Cardiac fibroblast (primary cell): ENCODE data around the gene FRAT2.

Experiments
- DNase-seq, 2 donors: peaks; one replicate each; pipeline versions ENCODE4 v3.0.0 to v3.0.0-alpha.2; 2010; ENCODE audit warnings: low read depth in 2 of 2
- H3K4me3 ChIP-seq, 2 donors: replicated peaks in 1 of 2; 1 replicate in 1 of 2; 2 replicates in 1 of 2; pipeline ENCODE4 v1.5.1; 2011; ENCODE audit warnings: low read depth in 2 of 2, low read length in 2 of 2, mild to moderate bottlenecking in 2 of 2, moderate library complexity in 1 of 2
- TF ChIP-seq, protein P1 (sequence below): IDR thresholded peaks from one replicate; pipeline ENCODE4 v1.5.1; 2011; ENCODE audit warnings: low read depth, mild to moderate bottlenecking, low read length, inconsistent platforms

The FRAT2 gene

DNA sequence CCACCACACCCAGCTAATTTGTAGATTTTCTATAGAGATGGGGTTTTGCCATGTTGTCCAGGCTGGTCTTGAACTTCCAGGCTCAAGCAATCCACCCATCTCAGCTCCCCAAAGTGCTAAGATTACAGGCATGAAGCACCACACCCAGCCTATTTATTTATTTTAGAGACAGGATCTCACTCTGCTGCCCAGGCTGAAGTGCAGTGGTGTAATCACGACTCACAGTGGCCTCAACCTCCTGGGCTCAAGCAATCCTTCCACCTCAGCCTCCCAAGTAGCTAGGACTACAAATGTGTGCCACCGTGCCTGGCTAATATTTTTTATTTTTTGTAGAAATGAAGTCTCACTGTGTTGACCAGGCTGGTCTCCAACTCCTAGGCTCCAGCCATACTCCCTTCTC lies 6.9 kb upstream of the FRAT2 start:
- no peak overlapping the region for H3K4me3 ChIP-seq
- TF ChIP-seq, protein P1, sequence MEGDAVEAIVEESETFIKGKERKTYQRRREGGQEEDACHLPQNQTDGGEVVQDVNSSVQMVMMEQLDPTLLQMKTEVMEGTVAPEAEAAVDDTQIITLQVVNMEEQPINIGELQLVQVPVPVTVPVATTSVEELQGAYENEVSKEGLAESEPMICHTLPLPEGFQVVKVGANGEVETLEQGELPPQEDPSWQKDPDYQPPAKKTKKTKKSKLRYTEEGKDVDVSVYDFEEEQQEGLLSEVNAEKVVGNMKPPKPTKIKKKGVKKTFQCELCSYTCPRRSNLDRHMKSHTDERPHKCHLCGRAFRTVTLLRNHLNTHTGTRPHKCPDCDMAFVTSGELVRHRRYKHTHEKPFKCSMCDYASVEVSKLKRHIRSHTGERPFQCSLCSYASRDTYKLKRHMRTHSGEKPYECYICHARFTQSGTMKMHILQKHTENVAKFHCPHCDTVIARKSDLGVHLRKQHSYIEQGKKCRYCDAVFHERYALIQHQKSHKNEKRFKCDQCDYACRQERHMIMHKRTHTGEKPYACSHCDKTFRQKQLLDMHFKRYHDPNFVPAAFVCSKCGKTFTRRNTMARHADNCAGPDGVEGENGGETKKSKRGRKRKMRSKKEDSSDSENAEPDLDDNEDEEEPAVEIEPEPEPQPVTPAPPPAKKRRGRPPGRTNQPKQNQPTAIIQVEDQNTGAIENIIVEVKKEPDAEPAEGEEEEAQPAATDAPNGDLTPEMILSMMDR = no peak
- DNase-seq = no peak

DNA sequence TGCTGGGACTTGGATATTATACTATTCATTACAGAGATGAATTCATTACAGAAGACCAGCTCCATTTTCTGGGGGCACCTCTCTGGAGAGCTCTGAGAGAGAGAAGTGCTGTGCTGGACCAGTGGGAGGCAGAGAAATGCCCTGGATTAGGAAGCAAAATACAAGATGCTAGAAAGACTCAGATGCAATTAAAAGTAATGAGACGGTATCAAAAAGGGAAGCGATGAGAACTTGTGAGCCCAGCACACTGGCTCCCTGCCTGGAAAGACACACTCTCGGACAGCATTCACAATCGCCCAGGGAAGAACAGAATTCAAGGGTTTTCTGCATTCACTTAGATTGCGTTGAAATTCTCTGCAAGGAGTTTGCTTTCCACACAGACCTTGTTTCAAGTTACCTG lies 3.5 kb upstream of the FRAT2 start:
- DNase-seq = no peak
- TF ChIP-seq, protein P1 = no peak
- H3K4me3 ChIP-seq = no peak overlapping the region

DNA sequence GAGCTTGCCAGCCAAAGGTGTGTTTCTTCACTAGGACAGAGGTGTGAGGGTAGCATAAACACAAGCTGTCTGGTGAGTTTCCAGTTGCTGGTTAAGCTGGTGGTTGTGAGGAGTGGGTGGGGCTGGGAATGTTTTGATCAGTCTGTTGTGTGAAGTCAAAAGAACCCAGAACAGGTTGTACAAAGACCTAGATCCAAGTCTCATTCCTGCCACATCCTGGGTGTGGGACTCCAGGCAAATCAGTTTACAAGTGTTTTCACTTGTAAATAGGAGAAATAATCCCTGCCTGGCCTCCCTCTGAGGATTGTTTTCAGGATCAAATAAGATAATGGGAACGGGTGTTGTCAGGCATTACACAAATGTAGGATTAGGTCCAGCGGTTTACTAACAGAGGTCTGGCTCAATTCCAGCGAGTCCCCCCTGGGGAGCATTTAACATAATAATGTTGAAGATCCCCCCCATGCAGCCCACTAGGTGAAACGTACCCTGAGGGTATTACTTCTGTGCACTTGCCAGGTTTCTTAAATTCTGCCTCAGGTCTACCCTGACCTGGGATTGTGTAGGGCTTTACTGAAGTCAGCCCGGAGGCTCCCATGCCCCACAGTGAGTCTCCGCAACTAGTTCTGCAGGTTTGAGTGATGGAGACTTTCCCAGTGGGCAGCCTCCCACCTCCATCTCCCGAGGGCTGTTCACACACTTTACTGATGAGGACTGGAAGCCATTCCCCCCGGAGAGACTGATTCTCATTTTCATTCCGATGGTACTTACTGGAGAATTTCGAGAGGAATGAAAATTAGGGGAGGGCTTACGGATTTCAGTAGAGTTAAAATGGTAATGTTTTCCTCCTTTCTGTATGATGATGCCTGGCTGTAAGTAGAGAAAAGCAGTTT lies 2.7 kb upstream of the FRAT2 start:
- H3K4me3 ChIP-seq = no peak overlapping the region
- TF ChIP-seq, protein P1 = no peak
- no peak for DNase-seq

DNA sequence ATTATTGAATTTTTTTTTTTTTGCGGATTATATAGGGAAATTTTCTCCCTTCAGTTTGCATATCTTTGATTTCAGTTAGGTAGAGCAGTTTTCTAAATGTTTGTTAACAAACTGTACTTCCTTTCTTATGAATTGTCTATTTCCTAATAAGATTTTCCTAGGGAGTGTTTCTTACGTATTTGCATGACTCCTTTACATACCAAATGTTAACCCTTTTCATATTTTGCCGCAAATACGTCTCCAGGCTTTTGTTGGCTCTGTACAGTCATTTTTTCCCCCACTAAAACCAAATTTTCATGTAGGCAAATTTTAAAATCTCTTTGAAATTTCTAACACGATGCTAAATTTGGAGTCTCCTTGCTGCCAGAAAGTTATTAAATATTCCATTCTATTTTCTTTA lies 1.9 kb upstream of the FRAT2 start:
- TF ChIP-seq, protein P1 = no peak
- no peak overlapping the region for H3K4me3 ChIP-seq
- peak; percentile 28 to 48 for DNase-seq

DNA sequence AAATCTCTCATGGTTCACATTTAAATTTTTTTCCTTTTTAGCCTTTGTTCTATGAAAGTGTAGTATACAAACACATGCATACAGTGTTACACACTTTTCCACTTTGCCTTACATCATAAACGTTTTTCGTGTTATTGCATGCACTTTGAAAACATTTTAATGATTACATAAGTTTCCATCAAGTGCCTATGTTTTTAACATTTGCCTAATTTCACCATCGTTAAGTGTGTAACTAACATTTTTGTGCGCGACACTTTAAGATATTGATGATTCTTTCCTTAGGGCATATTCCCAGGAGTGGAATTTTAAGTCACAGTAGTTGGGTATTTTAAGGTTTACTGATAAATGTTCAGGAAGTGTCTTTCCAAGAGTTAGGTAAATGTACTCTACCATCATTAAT lies 1.5 kb upstream of the FRAT2 start:
- TF ChIP-seq, protein P1 = no peak
- H3K4me3 ChIP-seq = no peak overlapping the region
- no peak for DNase-seq

DNA sequence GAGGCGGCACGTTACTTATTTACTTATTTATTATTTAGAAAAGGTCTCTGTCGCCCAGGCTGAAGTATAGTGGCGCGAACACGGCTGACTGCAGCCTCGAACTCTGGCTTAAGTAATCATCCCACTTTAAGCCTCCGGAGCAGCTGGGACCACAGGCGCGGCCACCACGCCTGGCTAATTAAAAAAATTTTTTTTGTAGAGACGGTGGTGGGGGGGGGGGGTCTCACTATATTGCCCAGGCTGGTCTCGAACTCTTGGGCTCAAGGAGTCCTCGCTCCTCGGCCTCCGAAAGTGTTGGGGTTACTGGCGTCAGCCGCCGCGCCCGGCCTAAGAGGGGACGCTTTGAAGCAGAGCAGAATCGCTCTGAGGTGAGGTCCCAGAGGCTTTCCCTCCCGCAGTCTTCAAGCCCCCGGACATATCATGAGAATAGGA lies 675 bp upstream of the FRAT2 start:
- no peak for DNase-seq
- peak overlapping the region; percentile 73 for H3K4me3 ChIP-seq
- TF ChIP-seq, protein P1 = no peak
